K562 (cell line): ENCODE measurements around the gene AHSG. TPM values are rescaled to one million over a fixed set of nuclear protein-coding genes. Genes with fewer than 3 reads are reported as not detected.
A peak's percentile ranks its signal among the peaks of the same experiment; 100 is the strongest.

Experiments used
- HDAC3 ChIP-seq: fragments of 450-650 bp; IDR thresholded peaks from 2 replicates; pipeline ENCODE4 v1.6.1; 2018; ENCODE audit warnings: borderline replicate concordance, mild to moderate bottlenecking, moderate library complexity; ENCODE audit not compliant: partially characterized antibody
- MYC ChIP-seq, 2 experiments: fragments of 250-450 bp in 1 of 2; sonication (Bioruptor Pico) in 1 of 2; IDR thresholded peaks; 2 replicates each; pipeline versions ENCODE4 v1.5.1 to v1.6.1; 2012 to 2021; ENCODE audit warnings: low read depth in 2 of 2, borderline replicate concordance in 1 of 2, improper control_type of control experiment in 1 of 2, low read length in 1 of 2, mild to moderate bottlenecking in 1 of 2, moderate library complexity in 1 of 2
- NCOR1 ChIP-seq: fragments of 450-650 bp; IDR thresholded peaks from 2 replicates; pipeline ENCODE4 v1.6.1; 2016; ENCODE audit warnings: mild to moderate bottlenecking, moderate library complexity
- PHTF2 ChIP-seq: fragments of 250-450 bp; sonication (Bioruptor Pico); IDR thresholded peaks from 2 replicates; pipeline ENCODE4 v1.5.0; 2021; ENCODE audit warnings: mild to moderate bottlenecking
- THAP12 ChIP-seq: fragments of 250-450 bp; sonication (Bioruptor Pico); IDR thresholded peaks from 2 replicates; pipeline ENCODE4 v1.9.0; 2021; ENCODE audit warnings: mild to moderate bottlenecking, inconsistent platforms
- ZC3H11A ChIP-seq: IDR thresholded peaks from 2 replicates; pipeline ENCODE4 v1.6.1; 2012; ENCODE audit warnings: low read depth, low read length, improper control_type of control experiment
- ZNF318 ChIP-seq, 2 experiments: fragments of 450-650 bp; IDR thresholded peaks; 2 replicates each; pipeline ENCODE4 v1.6.1; 2016; ENCODE audit warnings: mild to moderate bottlenecking in 2 of 2, borderline replicate concordance in 1 of 2, low read depth in 1 of 2, moderate library complexity in 1 of 2
- polyA plus RNA-seq, 8 experiments: library from polyadenylated mRNA; depleted of rRNA in 4 of 8; stranded (reverse) in 5 of 8; unstranded in 3 of 8; fragments of >200 nt; fragmentation: Nextera tagmentation in 2 of 8; fragmentation: Illumina TruSeq in 1 of 8; extraction: Ambion mirVana in 2 of 8; extraction: Trizol in 1 of 8; gene quantifications; 2 replicates each; pipeline versions ENCODE4 v1.2.1 to v1.2.3, GENCODE V29; 2011 to 2014; ENCODE audit warnings: inconsistent platforms in 1 of 8, missing spikeins in 1 of 8
- total RNA-seq, 7 experiments: library from RNA; depleted of rRNA in 6 of 7; stranded (reverse); fragments of >200 nt in 6 of 7; fragmentation: Illumina TruSeq in 2 of 7; extraction: Trizol in 2 of 7; gene quantifications; 2 replicates each; pipeline versions ENCODE4 v1.2.1 to v1.2.3, GENCODE V29; 2011 to 2021; ENCODE audit warnings: low replicate concordance in 1 of 7

Gene AHSG
- total and polyA plus RNA-seq, 9 of the 15 experiments (the other 6 are each of a cell fraction or from before 2014, with no cell fraction given) = 0.69 TPM; not detected in 8

- TF ChIP-seq THAP12 (CRISPR knock-in tag) (no peak), PHTF2 (CRISPR knock-in tag) (no peak), MYC (IDR thresholded peaks at IDR 0.05; ENCODE audit: low read depth, low read length) (peak; percentile 53), MYC (CRISPR knock-in tag; IDR thresholded peaks at IDR 0.05; ENCODE audit: borderline replicate concordance, low read depth) (no peak), ZNF318 (IDR thresholded peaks at IDR 0.05; ENCODE audit: borderline replicate concordance in 1 of 2, low read depth in 1 of 2) (0 out of 4 replicates have a peak, but pooled peaks of 1 of the 2 experiments have one; percentile 14), ZC3H11A (no peak), NCOR1 (no peak), HDAC3 (peak; percentile 31)
Observed at GRCh38 chr3:186596568-186597287, 16.1 kb upstream of the AHSG start (continued).
